GM12873 (cell line): ENCODE measurements around the gene WDR31.

Experiments
- TF ChIP-seq, protein P1 (sequence below): IDR thresholded peaks from 2 replicates; pipeline ENCODE4 v1.5.1; 2012; ENCODE audit warnings: low read depth, mild to moderate bottlenecking, moderate library complexity, low read length, control low read depth; ENCODE audit not compliant: insufficient read depth; ENCODE audit errors: missing control alignments

WDR31 gene

DNA sequence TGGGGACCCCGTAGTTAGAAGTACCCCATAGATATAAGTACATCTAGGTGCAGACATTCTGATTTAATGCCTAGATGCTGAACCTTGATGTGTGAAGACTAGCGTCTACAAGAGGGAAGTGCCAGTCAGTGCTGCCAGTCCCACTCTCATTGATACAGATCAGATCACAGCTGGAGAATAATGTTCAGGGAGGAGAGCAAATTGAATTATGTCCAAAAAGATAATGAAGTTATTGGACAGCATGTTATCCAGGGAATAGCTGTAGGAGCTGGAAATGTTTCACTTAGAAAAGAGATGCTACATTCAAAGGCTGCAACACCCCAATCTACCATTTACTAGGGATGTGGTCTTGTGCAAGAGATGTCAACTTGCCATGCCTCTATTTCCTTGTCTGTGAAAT, 21.0 kb downstream of the WDR31 start:
- TF ChIP-seq, protein P1, sequence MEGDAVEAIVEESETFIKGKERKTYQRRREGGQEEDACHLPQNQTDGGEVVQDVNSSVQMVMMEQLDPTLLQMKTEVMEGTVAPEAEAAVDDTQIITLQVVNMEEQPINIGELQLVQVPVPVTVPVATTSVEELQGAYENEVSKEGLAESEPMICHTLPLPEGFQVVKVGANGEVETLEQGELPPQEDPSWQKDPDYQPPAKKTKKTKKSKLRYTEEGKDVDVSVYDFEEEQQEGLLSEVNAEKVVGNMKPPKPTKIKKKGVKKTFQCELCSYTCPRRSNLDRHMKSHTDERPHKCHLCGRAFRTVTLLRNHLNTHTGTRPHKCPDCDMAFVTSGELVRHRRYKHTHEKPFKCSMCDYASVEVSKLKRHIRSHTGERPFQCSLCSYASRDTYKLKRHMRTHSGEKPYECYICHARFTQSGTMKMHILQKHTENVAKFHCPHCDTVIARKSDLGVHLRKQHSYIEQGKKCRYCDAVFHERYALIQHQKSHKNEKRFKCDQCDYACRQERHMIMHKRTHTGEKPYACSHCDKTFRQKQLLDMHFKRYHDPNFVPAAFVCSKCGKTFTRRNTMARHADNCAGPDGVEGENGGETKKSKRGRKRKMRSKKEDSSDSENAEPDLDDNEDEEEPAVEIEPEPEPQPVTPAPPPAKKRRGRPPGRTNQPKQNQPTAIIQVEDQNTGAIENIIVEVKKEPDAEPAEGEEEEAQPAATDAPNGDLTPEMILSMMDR, result no peak

DNA sequence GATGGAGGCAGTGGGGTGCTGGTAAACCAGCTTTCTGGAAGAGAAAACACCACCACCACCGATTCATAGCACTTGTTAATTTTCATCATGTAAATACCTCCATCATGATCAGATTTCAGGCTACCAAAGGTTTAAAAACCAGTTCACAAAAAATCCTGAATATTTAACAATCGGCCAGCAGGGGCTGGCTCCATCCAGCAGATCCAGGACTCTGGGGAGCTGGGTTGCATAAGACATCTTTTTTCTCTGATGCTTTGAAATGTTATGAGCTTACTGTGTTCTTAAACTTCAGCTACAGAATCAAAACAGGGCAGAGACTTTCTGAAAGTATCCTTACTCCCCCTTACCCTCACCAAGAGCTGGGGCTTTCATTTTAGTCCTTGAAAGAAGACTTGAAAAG, 22.3 kb downstream of the WDR31 start:
- TF ChIP-seq, protein P1, result no peak

DNA sequence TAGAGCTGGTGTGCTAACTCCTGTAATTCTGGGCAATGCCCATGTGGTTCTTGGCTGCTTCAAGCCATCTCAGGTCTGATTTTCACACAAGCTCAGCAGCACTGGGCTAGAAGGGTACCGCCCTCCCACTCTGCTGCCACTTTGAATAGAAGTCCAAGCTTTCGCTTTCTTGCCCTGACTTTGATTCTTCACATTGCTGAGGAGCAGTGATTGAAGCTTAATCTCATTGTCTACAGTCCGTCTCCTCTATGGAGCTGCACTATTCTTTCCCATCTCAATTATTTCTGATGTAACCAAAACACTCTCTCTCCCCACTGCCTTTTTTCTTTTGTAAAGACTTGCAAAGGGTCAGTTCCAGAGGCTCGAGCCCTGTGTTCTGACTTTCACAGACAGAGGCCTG, 24.0 kb downstream of the WDR31 start:
- TF ChIP-seq, protein P1, result no peak

DNA sequence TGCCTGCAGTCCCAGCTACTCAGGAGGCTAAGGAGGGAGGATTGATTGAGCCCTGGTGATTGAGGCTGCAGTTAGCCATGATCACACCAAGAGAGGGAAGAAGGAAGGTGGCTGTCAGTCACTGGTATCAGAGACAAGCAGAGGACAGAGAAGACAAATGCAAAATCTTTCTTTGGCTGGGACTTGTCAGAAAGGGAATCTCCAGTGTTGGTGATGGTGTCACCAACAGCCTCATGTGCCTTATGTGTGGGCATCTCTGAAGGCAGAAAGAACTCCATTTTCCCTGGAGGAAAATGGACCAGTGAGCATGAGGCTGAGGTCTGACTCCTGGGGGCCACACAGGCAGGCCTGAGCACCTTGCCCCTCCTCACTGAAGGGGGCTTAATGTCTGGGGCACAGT, 24.8 kb downstream of the WDR31 start:
- TF ChIP-seq, protein P1, result no peak

DNA sequence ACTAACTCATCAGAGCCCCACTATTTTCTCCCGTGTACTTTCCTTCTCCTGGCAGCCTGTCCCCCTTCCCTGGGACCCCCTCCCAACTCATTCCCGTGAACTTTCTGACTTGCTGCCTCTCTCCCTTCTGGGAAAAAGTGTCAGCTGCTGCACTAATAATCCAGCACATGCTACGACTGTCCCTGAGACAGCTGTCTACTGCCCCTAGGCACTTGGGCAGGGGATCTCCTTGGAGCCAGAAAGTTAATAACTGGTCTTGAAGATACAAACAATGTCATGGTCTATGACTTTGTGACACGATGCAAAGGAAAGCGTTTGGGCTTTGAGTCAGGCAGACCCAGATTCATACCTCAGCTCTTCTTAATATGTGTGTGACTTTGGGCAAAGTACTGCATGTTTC, 26.8 kb downstream of the WDR31 start:
- TF ChIP-seq, protein P1, result no peak

DNA sequence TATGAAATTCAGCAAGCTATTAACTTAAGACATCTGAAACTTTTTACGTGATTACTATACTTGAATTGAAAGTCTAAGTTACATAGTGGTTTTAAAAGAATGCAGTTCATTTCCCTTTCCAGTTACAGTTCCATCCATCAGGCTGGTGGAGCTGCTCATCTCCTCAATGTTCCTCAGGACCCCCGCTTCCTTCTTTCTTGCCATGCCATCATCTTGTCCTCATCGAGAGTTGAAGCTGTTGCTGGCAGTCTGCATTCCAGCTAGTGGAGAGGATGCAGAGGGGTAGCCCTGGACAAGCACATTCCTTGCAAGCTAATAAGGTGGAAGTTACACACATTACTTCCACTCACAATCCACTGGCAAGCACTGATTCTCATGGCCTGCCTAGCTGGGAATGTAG, 28.1 kb downstream of the WDR31 start:
- TF ChIP-seq, protein P1, result no peak

DNA sequence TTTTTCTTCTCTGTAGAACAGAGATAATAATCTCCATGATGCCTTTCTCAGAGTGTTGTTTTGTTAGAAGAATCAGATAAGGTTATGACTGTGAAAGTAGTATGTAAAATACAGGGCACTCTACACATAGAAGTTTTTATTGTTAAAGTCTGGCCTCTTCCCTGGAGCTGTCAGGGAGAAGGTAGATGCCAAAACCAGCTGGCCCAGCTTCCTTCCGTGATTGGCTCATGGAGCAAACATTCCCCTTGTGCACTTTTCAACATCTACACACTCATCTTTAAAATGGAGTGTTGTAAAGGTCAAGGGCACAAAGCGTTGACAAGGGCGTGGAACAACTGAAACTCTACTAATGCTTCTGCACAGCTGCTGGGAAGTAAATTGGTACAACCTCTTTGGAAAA, 29.5 kb downstream of the WDR31 start:
- TF ChIP-seq, protein P1, result no peak
